Measurements from ENCODE around the gene FOCAD.
A peak's percentile ranks its signal among the peaks of the same experiment; 100 is the strongest.

The FOCAD gene

DNA sequence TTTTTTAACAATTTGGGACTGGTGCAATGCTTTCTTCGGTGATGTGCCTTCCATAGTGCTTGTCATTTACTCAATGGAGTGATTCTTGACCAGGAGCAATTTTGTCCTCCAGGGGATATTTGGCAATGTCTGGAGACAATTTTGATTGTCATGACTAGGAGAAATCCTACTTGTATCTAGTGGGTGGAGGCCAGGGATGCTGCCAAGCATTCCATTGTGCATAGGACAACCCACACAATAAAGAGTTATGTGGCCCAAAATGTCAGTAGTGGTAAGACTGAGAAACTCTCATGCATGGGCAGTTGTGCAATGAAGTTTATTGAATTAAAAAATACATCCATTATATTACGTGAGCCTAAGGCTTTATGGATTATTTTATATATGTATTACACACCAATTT is 70.5 kb downstream of the FOCAD start:
- no peak for TF ChIP-seq FOXM1 (IDR thresholded peaks at IDR 0.05; ENCODE audit: borderline replicate concordance, low read depth)
- no peak for TF ChIP-seq TEAD4 (IDR thresholded peaks at IDR 0.05)
- TF ChIP-seq TAF1 (IDR thresholded peaks at IDR 0.05; ENCODE audit: low read depth) = no peak
- TF ChIP-seq TCF12 (IDR thresholded peaks at IDR 0.05; ENCODE audit: low read depth) = no peak
- TF ChIP-seq, protein P1, sequence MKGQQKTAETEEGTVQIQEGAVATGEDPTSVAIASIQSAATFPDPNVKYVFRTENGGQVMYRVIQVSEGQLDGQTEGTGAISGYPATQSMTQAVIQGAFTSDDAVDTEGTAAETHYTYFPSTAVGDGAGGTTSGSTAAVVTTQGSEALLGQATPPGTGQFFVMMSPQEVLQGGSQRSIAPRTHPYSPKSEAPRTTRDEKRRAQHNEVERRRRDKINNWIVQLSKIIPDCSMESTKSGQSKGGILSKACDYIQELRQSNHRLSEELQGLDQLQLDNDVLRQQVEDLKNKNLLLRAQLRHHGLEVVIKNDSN (IDR thresholded peaks at IDR 0.05) = no peak
- TF ChIP-seq RAD21 (IDR thresholded peaks at IDR 0.05; ENCODE audit: low read depth) = no peak
- TF ChIP-seq, protein P2, sequence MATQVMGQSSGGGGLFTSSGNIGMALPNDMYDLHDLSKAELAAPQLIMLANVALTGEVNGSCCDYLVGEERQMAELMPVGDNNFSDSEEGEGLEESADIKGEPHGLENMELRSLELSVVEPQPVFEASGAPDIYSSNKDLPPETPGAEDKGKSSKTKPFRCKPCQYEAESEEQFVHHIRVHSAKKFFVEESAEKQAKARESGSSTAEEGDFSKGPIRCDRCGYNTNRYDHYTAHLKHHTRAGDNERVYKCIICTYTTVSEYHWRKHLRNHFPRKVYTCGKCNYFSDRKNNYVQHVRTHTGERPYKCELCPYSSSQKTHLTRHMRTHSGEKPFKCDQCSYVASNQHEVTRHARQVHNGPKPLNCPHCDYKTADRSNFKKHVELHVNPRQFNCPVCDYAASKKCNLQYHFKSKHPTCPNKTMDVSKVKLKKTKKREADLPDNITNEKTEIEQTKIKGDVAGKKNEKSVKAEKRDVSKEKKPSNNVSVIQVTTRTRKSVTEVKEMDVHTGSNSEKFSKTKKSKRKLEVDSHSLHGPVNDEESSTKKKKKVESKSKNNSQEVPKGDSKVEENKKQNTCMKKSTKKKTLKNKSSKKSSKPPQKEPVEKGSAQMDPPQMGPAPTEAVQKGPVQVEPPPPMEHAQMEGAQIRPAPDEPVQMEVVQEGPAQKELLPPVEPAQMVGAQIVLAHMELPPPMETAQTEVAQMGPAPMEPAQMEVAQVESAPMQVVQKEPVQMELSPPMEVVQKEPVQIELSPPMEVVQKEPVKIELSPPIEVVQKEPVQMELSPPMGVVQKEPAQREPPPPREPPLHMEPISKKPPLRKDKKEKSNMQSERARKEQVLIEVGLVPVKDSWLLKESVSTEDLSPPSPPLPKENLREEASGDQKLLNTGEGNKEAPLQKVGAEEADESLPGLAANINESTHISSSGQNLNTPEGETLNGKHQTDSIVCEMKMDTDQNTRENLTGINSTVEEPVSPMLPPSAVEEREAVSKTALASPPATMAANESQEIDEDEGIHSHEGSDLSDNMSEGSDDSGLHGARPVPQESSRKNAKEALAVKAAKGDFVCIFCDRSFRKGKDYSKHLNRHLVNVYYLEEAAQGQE (IDR thresholded peaks at IDR 0.05; ENCODE audit: low read depth) = no peak
- no peak for TF ChIP-seq CREB1 (IDR thresholded peaks at IDR 0.05; ENCODE audit: low read depth)
- TF ChIP-seq, protein P3, sequence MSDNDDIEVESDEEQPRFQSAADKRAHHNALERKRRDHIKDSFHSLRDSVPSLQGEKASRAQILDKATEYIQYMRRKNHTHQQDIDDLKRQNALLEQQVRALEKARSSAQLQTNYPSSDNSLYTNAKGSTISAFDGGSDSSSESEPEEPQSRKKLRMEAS (IDR thresholded peaks at IDR 0.05) = no peak
- no peak for TF ChIP-seq EGR1 (IDR thresholded peaks at IDR 0.05)
- TF ChIP-seq EP300 (IDR thresholded peaks at IDR 0.05; ENCODE audit: borderline replicate concordance) = no peak
- TF ChIP-seq ZBTB7A (IDR thresholded peaks at IDR 0.05; ENCODE audit: low read depth) = no peak

DNA sequence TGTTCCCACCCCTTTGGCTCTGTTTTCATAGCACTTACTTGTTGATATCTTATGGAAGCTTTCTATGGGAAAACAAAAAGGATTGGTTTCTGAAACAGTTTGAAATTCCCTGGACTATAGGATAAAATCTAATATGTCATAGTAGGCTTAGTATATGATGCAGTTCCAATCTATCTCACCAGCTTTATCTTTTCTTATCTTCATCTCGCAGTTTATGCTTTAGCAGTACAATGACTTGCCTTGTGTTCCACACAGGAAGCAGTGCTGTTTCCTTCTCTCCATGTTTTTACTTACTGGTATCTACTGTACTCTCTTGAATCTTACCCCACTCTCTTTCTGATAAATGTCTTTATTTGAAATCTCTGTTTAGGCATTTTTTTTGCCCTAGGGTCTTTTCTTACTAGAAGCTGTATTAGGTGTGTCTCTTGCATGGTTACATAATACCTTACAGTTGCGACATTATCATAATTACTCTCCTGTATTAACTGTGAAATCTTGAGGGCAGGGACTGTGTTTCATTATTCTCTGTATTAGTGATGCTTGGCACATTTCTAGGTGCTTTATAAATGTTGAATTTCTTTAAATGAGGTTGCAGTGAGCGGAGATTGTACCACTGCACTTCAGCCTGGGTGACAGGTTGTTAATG is 76.3 kb downstream of the FOCAD start:
- TF ChIP-seq ZBTB7A (IDR thresholded peaks at IDR 0.05; ENCODE audit: low read depth) (no peak), CEBPB (IDR thresholded peaks at IDR 0.05) (peak; percentile 31; the same call in 1 of the 2 replicates)

DNA sequence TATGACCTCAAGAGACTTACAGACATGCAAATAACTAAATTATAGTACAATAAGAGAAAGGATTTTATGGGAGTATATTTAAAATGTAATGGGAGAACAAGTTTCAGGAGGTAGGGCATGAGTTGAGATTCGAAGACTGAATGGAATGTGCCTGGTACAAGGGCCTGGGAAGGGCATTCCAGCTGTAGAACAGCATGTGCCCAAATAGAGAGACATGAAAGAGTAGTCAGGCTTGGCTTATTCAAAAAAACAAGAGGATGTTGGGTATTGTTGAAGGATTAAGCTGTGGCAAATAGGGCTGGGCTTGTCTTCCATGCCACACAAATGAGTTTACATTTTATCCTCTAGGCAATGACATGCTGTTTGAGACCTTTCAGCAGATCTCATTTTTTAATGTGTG is 86.9 kb downstream of the FOCAD start:
- TF ChIP-seq, protein P1 (IDR thresholded peaks at IDR 0.05) = no peak
- TF ChIP-seq TEAD4 (IDR thresholded peaks at IDR 0.05) (no peak), ZBTB7A (IDR thresholded peaks at IDR 0.05; ENCODE audit: low read depth) (no peak), NFIC (IDR thresholded peaks at IDR 0.05) (no peak), TCF12 (IDR thresholded peaks at IDR 0.05; ENCODE audit: low read depth) (no peak), CEBPB (IDR thresholded peaks at IDR 0.05) (no peak), RAD21 (IDR thresholded peaks at IDR 0.05; ENCODE audit: low read depth) (no peak), YY1 (IDR thresholded peaks at IDR 0.05; ENCODE audit: low read depth) (no peak), EGR1 (IDR thresholded peaks at IDR 0.05) (no peak), FOXM1 (IDR thresholded peaks at IDR 0.05; ENCODE audit: borderline replicate concordance, low read depth) (no peak), EP300 (IDR thresholded peaks at IDR 0.05; ENCODE audit: borderline replicate concordance) (no peak), CREB1 (IDR thresholded peaks at IDR 0.05; ENCODE audit: low read depth) (no peak), TAF1 (IDR thresholded peaks at IDR 0.05; ENCODE audit: low read depth) (no peak)
- TF ChIP-seq, protein P3 (IDR thresholded peaks at IDR 0.05) = no peak
- TF ChIP-seq, protein P2 (IDR thresholded peaks at IDR 0.05; ENCODE audit: low read depth) = no peak

DNA sequence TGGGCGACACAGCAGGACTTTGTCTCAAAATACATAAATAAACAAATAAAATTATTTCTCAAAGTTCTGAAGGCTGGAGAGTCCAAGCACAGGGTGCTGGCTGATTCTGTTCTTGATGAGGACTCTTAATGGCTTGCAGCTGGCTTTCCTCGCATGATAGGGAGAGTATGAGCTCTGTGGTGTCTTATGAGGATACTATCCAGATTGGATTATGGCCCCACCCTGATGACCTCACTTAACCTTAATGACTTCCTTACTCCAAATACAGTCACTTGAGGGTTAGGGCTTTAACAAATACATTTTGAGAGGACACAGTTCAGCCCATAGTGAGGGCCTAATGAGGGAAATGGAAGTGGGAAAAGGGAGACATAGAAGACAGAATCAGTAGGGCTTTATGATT is 87.7 kb downstream of the FOCAD start:
- TF ChIP-seq TEAD4 (IDR thresholded peaks at IDR 0.05) = no peak
- TF ChIP-seq NFIC (IDR thresholded peaks at IDR 0.05) = no peak
- TF ChIP-seq CREB1 (IDR thresholded peaks at IDR 0.05; ENCODE audit: low read depth) = no peak
- TF ChIP-seq, protein P1 (IDR thresholded peaks at IDR 0.05) = no peak
- TF ChIP-seq EP300 (IDR thresholded peaks at IDR 0.05; ENCODE audit: borderline replicate concordance) = no peak
- no peak for TF ChIP-seq FOXM1 (IDR thresholded peaks at IDR 0.05; ENCODE audit: borderline replicate concordance, low read depth)
- TF ChIP-seq RAD21 (IDR thresholded peaks at IDR 0.05; ENCODE audit: low read depth) = no peak
- no peak for TF ChIP-seq TCF12 (IDR thresholded peaks at IDR 0.05; ENCODE audit: low read depth)
- no peak for TF ChIP-seq YY1 (IDR thresholded peaks at IDR 0.05; ENCODE audit: low read depth)
- TF ChIP-seq EGR1 (IDR thresholded peaks at IDR 0.05) = no peak
- no peak for TF ChIP-seq CEBPB (IDR thresholded peaks at IDR 0.05)
- no peak for TF ChIP-seq ZBTB7A (IDR thresholded peaks at IDR 0.05; ENCODE audit: low read depth)
- TF ChIP-seq, protein P2 (IDR thresholded peaks at IDR 0.05; ENCODE audit: low read depth) = no peak
- TF ChIP-seq TAF1 (IDR thresholded peaks at IDR 0.05; ENCODE audit: low read depth) = no peak
- TF ChIP-seq, protein P3 (IDR thresholded peaks at IDR 0.05) = no peak

All from Ishikawa (cell line).